LHCN-M2 (cell line): ENCODE data around the gene SGTA. TPM values are rescaled to one million over a fixed set of nuclear protein-coding genes. Genes with fewer than 3 reads are reported as not detected.

Experiments
- DNase-seq: peaks from one replicate; pipeline ENCODE4 v3.0.0-alpha.2; 2012; ENCODE audit warnings: low read depth
- total RNA-seq: library from RNA; depleted of rRNA; stranded (reverse); fragments of >200 nt; gene quantifications from 2 replicates; pipeline ENCODE4 v1.2.3, GENCODE V29; 2014

SGTA gene
- total RNA-seq, 1 experiment from 2014 or later: 92.7 TPM

GRCh38 chr19:2771786-2772674 is 11.0 kb downstream of the SGTA start:
- peak; percentile 53 for DNase-seq

DNA sequence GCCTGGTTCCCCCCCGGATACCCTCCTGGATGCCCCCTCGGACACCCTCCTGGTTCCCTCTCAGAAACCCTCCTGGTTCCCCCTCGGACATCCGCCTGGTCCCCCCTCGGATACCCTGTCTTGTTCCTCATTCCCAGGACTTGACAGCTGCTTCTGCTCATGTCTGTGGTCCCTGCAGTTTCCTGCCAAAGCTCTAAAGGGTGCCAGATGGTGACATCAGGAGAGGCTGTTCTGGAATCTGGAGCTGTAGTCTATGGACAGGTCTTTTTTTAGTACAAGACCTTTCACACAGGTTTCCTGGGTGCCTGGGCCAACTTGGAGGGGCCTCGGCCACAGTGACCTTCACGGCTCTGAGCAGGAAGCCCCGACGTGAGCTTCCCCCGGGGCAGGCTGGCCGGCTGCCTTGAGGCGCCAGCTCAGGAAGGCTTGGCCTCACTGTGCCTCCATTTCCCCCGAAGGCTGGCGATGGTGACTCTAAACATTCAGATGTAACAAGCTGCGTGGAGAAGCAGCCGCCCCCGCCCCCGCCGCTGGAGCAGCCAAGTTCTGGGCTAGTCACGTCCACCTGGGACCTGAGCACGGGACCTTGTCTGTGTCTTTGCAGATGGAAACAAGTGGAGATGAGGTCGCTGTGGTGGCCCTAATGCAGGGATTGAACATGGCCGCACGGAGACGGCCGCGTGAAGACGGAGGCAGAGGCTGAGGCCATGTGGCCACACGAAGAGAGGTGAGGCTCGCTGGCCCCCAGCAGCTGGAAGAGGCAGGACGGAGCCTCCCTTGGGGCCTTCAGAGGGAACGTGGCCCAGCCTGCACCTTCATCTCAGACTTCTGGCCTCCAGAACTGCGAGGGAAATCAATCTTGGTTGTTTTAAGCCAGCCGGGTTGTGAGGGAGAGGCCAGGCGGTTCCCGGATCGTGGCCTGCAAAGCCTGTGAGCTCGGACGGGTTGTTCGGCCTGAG is 12.7 kb downstream of the SGTA start:
- no peak for DNase-seq

DNA sequence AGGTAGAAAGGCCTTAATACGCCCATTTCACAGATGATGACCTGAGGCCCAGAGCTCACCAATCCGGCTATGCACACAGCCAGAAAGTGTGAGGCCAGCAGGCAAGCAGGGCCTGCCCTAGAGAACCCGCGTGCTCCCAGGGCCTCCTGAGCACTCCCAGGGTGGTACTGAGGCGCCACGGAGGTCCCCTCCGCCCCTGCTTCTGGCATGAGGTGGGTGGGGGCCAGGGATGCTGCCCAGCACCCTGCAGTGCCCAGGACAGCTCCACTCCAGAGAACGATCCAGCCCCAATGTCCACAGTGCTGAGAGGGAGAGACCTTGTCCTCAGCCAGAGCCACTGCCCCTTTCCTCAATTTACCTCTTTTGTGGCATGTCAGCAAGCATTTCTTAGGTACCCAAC is 13.9 kb downstream of the SGTA start:
- DNase-seq: no peak

DNA sequence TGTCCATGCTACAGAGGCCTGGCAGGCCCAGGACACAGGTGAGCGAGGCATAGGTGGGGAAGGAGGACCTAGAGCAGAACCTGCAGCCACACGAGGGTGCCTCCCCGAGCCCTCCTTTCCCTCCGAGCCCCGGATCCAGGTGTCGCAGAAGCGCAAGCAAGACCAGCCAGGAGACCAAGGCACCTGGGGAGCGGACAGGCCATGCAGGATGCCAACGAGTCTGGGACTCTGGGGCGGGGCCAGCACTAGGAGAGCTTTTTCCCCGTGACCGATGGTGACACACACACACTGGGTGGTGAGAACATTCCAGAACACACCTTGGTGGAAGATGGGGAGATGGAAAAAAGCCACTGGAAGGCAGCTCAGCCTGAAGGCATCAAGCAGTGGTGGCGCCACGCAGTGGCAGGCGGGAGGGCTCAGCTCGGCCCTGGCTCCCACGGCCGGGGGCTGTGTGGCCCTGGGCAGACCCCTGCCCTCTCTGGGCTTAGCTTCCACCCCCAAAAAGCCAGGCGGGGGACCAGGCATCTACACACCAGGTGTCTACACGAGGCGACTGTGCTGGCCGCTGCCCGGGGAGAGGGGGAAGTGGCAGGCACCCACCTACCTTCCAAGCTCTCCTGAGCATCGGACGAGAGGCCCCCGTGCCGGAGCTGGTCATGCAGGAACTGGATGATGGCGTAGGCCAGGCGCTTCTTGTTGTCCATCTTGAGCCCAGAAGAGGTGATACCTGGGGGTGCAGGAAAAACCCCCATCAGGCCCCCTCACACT is 14.5 kb downstream of the SGTA start:
- no peak for DNase-seq

DNA sequence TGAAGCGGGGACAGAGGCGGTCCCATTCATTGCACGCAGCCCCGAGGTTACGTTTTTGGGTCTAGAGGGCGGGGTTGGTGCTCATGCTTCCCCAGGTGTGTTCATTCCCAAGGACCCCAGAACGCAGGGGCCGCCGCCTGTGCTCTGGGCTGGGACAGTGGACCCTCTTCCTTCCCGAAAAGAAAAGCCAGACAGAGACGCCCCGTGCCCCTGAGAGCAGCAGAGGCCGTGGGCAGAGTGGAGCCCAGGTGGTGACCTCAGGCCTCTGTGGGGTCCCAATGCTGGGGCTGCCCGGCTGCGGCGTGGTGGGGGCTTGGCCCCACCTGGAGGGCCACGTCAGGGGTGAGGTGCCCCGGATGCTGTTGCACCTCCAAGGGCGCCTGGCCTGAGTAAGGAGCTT is 15.4 kb downstream of the SGTA start:
- DNase-seq: no peak

- DNase-seq: no peak
Measured at GRCh38 chr19:2766594-2767372, 16.3 kb downstream of the SGTA start.

GRCh38 chr19:2765376-2765775 is 17.7 kb downstream of the SGTA start:
- no peak for DNase-seq

DNA sequence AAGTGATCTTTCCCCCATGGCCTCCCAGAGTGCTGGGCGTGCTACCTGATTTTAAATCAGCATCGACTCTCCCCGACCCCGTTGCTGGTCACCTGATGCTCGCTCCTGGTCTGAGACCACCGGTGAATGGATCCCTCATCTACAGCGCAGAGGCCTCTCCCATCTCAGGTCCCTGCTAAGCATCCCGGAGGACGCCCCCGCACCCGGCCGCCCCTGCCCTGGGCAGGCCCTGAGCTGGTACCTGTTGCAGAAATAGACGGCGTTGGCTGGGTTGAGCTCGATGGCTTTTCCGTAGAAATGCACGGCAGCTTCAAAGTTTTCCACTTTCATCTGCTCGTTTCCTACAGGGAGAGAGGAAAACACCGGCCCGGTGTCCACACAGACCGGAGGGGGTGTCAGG is 18.1 kb downstream of the SGTA start:
- no peak for DNase-seq

- DNase-seq: no peak
Measured at GRCh38 chr19:2763687-2764086, 19.4 kb downstream of the SGTA start.

DNA sequence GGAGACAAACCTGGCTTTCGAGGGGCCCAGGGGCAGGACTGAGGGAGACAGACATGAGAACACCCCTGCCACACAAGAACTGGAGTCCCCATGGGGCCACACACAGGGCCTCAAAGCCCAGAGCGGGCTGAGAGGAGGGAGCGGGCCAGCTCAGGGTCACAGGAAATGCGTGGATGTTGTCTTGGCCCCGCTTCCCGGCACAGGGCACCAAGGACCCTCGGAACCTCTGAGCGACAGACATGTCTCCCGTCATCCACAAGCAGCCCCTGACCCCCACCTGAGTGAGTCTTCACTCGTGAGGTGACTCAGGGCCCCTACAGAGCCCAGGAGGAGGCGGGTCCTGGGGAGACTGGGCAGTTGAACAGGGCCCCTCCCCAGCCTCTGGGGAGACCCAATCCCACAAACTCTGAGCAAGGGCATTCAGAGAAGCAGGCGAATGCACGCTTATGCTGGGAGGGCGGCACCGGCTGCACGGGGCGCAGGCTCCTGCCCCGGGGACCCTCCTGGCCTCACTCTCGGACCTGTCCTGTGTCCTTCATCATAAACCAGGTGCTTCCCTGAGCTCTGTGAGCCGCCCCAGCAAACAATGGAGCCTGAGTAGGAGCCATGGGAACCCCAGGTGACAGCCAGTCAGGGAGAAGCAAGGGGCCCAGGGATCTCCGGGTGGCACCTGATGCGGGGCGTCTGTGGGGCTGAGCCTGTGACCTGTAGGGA is 20.1 kb downstream of the SGTA start:
- no peak for DNase-seq

DNA sequence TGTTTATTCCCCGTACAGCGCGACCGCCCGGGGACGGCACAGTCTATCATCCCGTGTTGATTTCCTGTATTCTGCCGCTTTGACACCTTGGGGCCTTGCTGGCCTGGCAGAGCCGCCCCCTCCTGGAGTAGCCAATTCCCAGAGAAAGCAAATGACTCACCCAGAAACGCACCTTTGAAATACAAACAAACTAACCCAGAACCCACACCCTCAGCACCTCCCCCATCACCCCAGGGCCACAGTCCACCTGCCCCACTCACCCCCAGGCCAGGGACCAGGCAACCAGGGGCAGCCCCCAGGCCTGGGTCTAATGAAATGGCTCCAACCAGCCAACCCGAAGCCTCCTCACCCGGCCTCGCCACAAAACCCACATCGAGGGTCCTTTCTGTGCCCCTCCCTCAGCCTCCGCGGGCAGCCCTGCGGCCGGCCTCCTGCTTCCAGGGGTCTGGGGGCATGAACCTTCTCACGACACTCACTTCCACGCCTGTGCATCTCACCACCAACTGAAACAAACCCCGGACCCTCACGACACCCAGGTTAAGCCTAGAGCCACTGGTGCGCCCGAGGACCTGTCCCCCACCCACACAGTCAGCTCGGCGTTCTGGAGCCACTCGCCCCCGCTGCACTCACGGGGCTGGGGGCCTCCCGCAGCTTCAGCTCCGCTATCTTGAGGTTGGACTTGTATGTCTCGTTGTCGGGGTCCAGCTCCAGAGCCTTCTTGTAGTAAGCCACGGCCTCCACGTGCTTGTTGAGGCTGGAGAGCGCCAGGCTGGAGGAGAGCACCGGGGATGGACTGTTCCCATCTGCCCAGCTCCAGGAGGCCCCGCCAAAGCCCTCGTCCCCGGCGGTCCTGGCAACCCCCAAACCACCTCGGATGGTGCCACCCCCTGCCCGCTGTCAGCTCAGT is 20.9 kb downstream of the SGTA start:
- no peak for DNase-seq

- no peak for DNase-seq
Measured at GRCh38 chr19:2761309-2761677, 21.8 kb downstream of the SGTA start.

DNA sequence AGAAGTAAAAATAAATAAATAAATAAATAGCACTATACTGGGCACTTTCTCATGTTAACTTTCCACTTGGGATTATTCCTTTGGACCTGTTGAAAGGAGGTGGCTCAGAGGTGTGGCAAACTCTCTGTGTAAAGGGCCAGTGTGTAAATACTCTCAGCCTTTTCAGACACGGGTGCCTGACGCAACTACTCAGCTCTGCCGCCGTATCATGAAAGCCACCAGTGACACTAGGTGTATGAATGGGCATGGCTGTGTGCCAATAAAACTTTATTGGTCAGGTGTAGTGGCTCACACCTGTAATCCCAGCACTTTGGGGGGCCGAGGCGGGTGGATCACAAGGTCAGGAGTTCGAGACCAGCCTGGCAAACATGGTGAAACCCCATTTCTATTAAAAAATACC is 23.1 kb downstream of the SGTA start:
- no peak for DNase-seq

- no peak for DNase-seq
Measured at GRCh38 chr19:2759362-2759761, 23.7 kb downstream of the SGTA start.

- DNase-seq: no peak
Measured at GRCh38 chr19:2758601-2759313, 24.3 kb downstream of the SGTA start.

DNA sequence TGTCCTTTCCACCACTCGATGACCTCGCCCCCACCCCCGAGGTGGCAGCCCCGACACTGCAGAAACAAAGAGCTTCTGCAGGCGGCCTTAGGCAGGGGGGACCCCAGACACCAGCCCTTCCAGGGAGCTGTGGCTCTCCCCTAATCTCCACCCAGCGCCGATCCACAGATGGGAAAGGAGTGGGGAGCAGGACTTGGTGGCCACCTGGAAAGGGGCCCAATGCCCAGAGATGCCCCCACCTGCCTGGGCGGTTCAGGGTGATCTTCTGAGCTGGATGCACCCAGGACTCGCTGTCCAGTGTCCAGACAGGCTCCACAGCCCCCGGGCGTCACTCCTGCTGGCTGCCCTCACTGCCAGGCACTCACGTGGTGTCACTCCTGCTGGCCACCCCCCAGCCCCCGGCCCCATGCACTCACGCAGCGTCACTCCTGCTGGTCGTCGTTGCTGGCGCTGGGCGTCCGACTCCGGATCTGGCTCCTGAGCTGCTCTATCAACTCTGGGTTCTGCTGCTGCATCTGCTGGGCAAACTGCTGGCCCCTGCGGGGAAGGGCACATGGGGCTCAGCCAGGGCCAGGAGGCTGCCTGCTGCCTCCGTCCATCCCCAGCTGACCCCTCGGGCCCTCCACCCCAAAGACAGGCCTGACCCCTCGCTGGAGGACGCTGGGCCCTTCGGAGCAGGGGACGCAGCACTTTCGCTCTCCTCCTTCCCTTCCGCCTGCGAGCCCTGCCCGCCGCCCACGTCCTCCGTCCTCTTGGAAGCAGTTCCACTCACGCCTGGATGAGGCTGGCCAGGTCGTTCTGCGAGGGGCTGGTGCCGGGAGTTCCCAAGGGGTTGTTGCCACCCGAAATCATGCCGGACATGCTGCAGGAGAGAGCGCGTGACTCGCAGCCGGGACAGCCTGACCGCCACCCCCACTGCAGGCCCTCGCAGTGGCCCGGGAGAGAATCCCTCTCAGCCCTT is 25.9 kb downstream of the SGTA start:
- DNase-seq: no peak

- DNase-seq: no peak
Measured at GRCh38 chr19:2756477-2756876, 26.6 kb downstream of the SGTA start.
